Ascending aorta (tissue), 2 donors: ENCODE measurements around the gene MCUR1. TPM values are rescaled to one million over a fixed set of nuclear protein-coding genes. Genes with fewer than 3 reads are reported as not detected.

ENCODE experiments used
- DNase-seq, 2 donors: peaks; one replicate each; pipeline ENCODE4 v3.0.0-alpha.2; 2019; ENCODE audit warnings: low spot score in 2 of 2
- H3K27ac ChIP-seq, 2 donors: fragments of 200-600 bp; sonication (generic); one replicate each; pipeline ENCODE4 v1.5.1; 2016 to 2017; ENCODE audit warnings: mild to moderate bottlenecking in 1 of 2
- H3K27me3 ChIP-seq: fragments of 200-600 bp; sonication (generic); one replicate; pipeline ENCODE4 v1.5.1; 2017
- H3K36me3 ChIP-seq, 2 donors: fragments of 200-600 bp; sonication (generic); one replicate each; pipeline ENCODE4 v1.5.1; 2016
- H3K4me1 ChIP-seq, 2 donors: fragments of 200-600 bp; sonication (generic); one replicate each; pipeline ENCODE4 v1.5.1; 2016 to 2017; ENCODE audit warnings: mild to moderate bottlenecking in 1 of 2
- H3K4me3 ChIP-seq, 2 donors: fragments of 200-600 bp; sonication (generic); one replicate each; pipeline ENCODE4 v1.5.1; 2016 to 2017; ENCODE audit warnings: mild to moderate bottlenecking in 1 of 2
- H3K9me3 ChIP-seq, 2 donors: fragments of 200-600 bp; sonication (generic); one replicate each; pipeline ENCODE4 v1.5.1; 2016
- intact Hi-C: fragments of 100-400 bp; cut with DNase I; formaldehyde crosslinking; loops from one replicate; pipeline ENCODE4 v1.15.1; 2023
- total RNA-seq: library from RNA; depleted of rRNA; stranded (reverse); fragments of >200 nt; gene quantifications from one replicate; pipeline ENCODE4 v1.1.0, GENCODE V29; 2016
- TF ChIP-seq, protein P1 (sequence below), 3 experiments: fragments of 200-600 bp in 2 of 3; fragments of 450-650 bp in 1 of 3; sonication (generic) in 2 of 3; IDR thresholded peaks; one replicate each; pipeline ENCODE4 v1.5.1; 2016 to 2019; ENCODE audit warnings: antibody characterized with exemption in 3 of 3, mild to moderate bottlenecking in 1 of 3, moderate library complexity in 1 of 3

The MCUR1 gene
- total RNA-seq, 1 donor from 2014 or later = 2.8 TPM

DNA sequence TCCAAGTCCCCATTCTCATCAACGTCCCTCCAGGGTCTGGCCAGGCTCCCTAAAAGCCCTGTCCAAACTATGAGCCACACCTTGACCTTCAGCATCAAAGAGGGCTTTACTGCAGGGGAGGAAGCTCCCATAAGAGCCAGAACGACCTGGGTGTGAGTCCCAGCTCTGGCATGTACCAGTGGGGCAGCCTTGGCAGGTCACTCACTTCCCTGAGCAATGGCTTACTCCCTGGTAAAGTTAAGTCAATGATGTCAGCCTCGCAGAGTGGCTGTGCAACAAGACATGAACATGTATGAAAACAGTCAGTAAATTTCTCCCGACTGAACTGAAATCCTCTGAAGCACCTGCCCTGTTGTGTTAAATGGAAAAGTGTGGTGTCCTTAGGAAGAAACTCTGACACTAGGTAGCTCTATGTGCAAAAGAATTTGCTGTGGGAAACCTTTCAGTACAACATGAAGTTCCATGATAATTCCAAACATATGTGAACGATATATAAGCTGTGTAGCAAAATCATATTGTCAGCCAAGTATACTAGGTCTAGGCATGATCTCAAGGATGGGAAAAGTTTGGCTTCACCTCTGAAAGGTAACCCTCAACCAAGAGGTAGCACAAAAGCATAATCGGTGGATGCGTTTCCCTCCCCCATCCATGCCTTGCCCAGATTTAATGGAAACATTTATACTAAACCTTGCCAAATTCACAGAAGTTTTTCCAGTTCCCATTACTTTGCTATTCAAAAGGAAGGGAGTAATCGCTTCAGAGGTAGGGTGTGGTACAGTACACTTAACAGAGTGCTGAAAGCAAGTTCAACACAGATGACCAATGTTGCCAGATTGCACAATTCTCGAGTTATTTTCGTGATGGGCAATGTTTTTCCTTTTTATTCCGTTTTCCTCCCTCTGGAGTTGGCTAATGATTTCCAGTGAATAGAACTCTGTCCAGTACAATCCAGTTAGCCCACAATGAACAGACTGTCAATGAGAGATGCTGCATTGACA, 53.8 kb downstream of the MCUR1 start:
- Histone ChIP-seq H3K4me1 (peaks cover 9 to 38% of the 10 kb centered on the region in 2 donors), H3K36me3 (no peaks in the 10 kb centered on the region), H3K27me3 (no peaks in the 10 kb centered on the region), H3K4me3 (no peak overlapping the region), H3K27ac (peak overlapping the region; percentile 66 to 83), H3K9me3 (no peaks in the 10 kb centered on the region)
- TF ChIP-seq, protein P1, sequence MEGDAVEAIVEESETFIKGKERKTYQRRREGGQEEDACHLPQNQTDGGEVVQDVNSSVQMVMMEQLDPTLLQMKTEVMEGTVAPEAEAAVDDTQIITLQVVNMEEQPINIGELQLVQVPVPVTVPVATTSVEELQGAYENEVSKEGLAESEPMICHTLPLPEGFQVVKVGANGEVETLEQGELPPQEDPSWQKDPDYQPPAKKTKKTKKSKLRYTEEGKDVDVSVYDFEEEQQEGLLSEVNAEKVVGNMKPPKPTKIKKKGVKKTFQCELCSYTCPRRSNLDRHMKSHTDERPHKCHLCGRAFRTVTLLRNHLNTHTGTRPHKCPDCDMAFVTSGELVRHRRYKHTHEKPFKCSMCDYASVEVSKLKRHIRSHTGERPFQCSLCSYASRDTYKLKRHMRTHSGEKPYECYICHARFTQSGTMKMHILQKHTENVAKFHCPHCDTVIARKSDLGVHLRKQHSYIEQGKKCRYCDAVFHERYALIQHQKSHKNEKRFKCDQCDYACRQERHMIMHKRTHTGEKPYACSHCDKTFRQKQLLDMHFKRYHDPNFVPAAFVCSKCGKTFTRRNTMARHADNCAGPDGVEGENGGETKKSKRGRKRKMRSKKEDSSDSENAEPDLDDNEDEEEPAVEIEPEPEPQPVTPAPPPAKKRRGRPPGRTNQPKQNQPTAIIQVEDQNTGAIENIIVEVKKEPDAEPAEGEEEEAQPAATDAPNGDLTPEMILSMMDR (IDR thresholded peaks at IDR 0.05) = no peak
- intact Hi-C loops = loop anchor here (1.0 to 10.0 kb wide), 3 partner anchors 48 to 346 kb away; no protein-coding TSS in a partner anchor
- DNase-seq = peak in 1 of 2 donors; percentile 84

GRCh38 chr6:13759025-13759424, 55.3 kb downstream of the MCUR1 start:
- DNase-seq = no peak
- intact Hi-C loops = no loop called here
- Histone ChIP-seq H3K36me3 (no peaks in the 10 kb centered on the region), H3K4me1 (peaks cover 9 to 44% of the 10 kb centered on the region in 2 donors), H3K9me3 (no peaks in the 10 kb centered on the region), H3K27ac (no peak overlapping the region), H3K4me3 (no peak overlapping the region), H3K27me3 (no peaks in the 10 kb centered on the region)
- TF ChIP-seq, protein P1 (IDR thresholded peaks at IDR 0.05) = no peak

- intact Hi-C loops = no loop called here
- H3K36me3 ChIP-seq = no peaks in the 10 kb centered on the region
- DNase-seq = no peak
- H3K4me3 ChIP-seq = no peak overlapping the region
- no peaks in the 10 kb centered on the region for H3K27me3 ChIP-seq
- TF ChIP-seq, protein P1 (IDR thresholded peaks at IDR 0.05) = no peak
- H3K27ac ChIP-seq = peak overlapping the region in 1 of 2 donors; percentile 75
- peaks cover 0 to 12% of the 10 kb centered on the region in 2 donors for H3K4me1 ChIP-seq
- H3K9me3 ChIP-seq = no peaks in the 10 kb centered on the region
Observed at GRCh38 chr6:13754644-13755043, 59.7 kb downstream of the MCUR1 start.

DNA sequence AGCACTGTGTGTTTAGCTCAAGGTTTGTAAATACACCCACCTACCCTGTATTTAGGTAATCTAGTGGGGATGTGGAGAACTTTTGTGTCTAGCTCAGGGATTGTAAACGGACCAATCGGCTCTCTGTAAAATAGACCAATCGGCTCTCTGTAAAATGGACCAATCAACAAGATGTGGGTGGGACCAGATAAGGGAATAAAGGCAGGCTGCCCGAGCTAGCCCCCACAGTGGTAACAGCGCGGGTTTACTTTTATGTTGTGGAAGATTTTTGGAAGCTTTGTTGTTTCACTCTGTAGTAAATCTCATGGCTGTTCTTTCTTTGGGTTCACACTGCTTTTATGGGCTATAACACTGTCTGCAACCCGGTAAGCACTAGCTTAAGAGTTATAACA, 70.6 kb downstream of the MCUR1 start:
- TF ChIP-seq, protein P1 (IDR thresholded peaks at IDR 0.05) = no peak
- Histone ChIP-seq H3K36me3 (no peaks in the 10 kb centered on the region), H3K4me3 (no peak overlapping the region), H3K4me1 (no peaks in the 10 kb centered on the region), H3K27ac (no peak overlapping the region), H3K27me3 (no peaks in the 10 kb centered on the region), H3K9me3 (no peaks in the 10 kb centered on the region)
- DNase-seq = peak in 1 of 2 donors; percentile 45
- intact Hi-C loops = no loop called here

- Histone ChIP-seq H3K36me3 (no peaks in the 10 kb centered on the region), H3K9me3 (no peaks in the 10 kb centered on the region), H3K27ac (no peak overlapping the region), H3K27me3 (no peaks in the 10 kb centered on the region), H3K4me3 (peak overlapping the region in 1 of 2 donors; percentile 50), H3K4me1 (no peaks in the 10 kb centered on the region)
- intact Hi-C loops = no loop called here
- TF ChIP-seq, protein P1 (IDR thresholded peaks at IDR 0.05) = no peak
- peak in 1 of 2 donors; percentile 62 for DNase-seq
Observed at GRCh38 chr6:13742961-13743735, 71.2 kb downstream of the MCUR1 start.
